Ectodermal cell (in vitro differentiated cells): ENCODE measurements around the gene ABCF3.

Experiments used
- H3K27ac ChIP-seq: 2 replicates; pipeline ENCODE4 v1.7.0; 2013; ENCODE audit warnings: mild to moderate bottlenecking, low read depth, low read length; ENCODE audit not compliant: insufficient read depth, poor library complexity, severe bottlenecking
- H3K27me3 ChIP-seq: 2 replicates; pipeline ENCODE4 v1.7.0; 2013; ENCODE audit warnings: mild to moderate bottlenecking, low read length; ENCODE audit not compliant: insufficient read depth, control insufficient read depth, poor library complexity, severe bottlenecking
- H3K36me3 ChIP-seq: one replicate; pipeline ENCODE4 v1.7.0; 2013; ENCODE audit warnings: low read length; ENCODE audit not compliant: control insufficient read depth, insufficient read depth
- H3K4me1 ChIP-seq: one replicate; pipeline ENCODE4 v1.7.0; 2013; ENCODE audit warnings: low read length; ENCODE audit not compliant: control insufficient read depth, insufficient read depth
- H3K4me3 ChIP-seq: 2 replicates; pipeline ENCODE4 v1.7.0; 2013; ENCODE audit warnings: low read depth, low read length, control low read depth; ENCODE audit not compliant: insufficient read depth
- H3K9me3 ChIP-seq: 2 replicates; pipeline ENCODE4 v1.7.0; 2013; ENCODE audit warnings: mild to moderate bottlenecking, low read length, moderate library complexity; ENCODE audit not compliant: control insufficient read depth
- WGBS, 2 experiments: methylation state at CpG; one replicate each; pipeline ENCODE4 v1.1.7; 2013; ENCODE audit warnings: missing lambda C conversion rate in 2 of 2; 5-methylcytosine and 5-hydroxymethylcytosine counted together

ABCF3 gene

DNA sequence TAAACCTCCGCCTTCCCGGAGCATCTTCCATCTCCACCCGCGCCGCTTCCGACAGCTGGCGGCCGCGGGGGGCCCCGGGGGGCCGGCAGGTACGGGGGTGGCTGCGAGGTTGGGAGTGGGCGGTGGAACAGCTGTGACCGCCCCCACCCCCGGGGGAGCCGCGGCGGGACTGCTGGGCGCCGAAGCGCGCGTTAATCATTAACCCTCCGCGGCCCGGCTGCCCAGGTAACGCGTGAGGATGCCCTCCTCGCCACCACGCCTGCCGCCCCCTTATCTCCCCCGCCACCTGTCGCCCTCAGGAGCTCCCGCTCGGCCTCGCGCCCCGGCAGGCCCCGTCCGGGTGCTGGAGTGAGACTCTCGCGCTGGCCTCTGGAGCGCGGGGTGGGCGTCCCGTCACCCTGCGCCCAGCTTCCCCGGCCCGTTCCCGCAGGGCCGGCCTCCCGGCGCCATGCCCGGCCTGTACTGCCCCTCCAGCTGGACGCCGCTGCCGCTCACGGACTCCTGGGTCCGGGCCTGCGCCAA is 44.1 kb downstream of the ABCF3 start:
- Histone ChIP-seq H3K9me3 (no peaks in the 10 kb centered on the region), H3K4me3 (peak overlapping the region; percentile 46), H3K4me1 (peaks cover 10% of the 10 kb centered on the region), H3K27ac (no peak overlapping the region), H3K27me3 (peaks cover 78% of the 10 kb centered on the region), H3K36me3 (no peaks in the 10 kb centered on the region)
- WGBS, 2 experiments, result 2 to 3% methylated on average over 61 of the region's 61 CpGs

DNA sequence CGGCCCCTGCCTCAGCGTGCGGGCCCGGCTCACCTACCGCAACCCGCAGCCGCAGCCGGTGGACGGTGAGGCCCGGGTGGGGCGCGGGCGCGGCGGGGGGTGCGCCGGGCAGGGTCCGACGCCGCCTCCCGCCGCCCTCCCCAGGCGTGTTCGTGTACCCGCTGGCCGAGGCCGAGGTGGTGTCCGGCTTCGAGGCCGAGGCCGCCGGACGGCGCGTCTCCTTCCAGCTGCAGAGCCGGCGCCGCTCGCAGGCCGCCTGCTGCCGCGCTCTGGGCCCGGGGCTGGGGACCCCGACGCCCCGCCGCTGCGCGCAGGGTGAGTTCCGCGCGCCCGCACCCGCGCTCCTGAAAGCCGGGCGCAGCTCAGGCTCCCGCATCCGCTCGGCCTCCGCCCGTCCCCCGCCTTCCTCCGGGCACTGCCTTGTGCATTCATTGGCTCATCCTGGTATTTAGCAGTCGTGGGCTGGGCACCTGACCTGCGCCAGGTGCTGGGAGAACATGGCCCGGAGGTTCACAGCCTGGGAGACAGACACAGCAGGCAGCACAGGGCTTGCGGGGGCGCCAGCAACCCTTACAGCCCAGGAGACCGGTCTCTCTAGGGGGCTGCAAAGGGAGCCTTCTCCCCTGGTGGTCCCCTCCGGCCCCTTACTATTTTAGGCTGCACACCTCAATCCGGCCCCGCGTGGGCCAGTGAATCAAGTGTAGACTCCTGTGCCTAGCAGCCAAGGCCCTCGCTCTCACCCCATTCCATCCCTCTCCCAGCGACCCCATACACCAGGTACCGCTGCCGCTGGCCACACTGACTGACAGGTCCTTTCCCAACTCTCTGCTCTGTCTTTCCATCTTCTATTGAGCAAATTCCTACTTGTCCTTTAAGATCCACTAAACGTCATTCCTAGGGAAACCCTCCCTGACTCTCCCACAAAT is 44.9 kb downstream of the ABCF3 start:
- H3K9me3 ChIP-seq, result no peaks in the 10 kb centered on the region
- no peaks in the 10 kb centered on the region for H3K36me3 ChIP-seq
- H3K4me3 ChIP-seq, result peak overlapping the region; percentile 46
- H3K27me3 ChIP-seq, result peaks cover 80% of the 10 kb centered on the region
- H3K4me1 ChIP-seq, result peaks cover 10% of the 10 kb centered on the region
- WGBS, 2 experiments, result 9% methylated on average over 79 of the region's 79 CpGs
- no peak overlapping the region for H3K27ac ChIP-seq

DNA sequence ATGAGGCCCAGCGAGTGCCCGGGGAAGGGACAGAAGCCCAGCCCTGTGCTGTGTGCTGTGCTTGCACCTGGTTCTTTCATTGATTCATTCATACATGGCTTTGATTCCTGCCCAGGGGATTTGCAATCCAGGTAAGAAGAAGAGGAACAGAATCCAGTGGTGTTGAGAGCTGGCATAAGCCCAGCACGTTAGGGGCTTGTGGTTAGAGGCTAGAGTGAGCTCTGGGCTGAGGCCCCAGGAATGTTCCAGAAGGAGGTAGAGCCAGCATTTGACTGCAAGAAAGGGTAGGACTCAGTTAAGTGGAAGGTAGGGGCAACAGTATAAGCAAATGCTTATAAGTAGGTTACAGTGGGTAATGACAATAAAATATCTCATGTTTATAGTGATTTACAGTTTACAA is 45.7 kb downstream of the ABCF3 start:
- WGBS, 2 experiments, result 63 to 71% methylated on average over 3 of the region's 3 CpGs
- H3K4me3 ChIP-seq, result no peak overlapping the region

DNA sequence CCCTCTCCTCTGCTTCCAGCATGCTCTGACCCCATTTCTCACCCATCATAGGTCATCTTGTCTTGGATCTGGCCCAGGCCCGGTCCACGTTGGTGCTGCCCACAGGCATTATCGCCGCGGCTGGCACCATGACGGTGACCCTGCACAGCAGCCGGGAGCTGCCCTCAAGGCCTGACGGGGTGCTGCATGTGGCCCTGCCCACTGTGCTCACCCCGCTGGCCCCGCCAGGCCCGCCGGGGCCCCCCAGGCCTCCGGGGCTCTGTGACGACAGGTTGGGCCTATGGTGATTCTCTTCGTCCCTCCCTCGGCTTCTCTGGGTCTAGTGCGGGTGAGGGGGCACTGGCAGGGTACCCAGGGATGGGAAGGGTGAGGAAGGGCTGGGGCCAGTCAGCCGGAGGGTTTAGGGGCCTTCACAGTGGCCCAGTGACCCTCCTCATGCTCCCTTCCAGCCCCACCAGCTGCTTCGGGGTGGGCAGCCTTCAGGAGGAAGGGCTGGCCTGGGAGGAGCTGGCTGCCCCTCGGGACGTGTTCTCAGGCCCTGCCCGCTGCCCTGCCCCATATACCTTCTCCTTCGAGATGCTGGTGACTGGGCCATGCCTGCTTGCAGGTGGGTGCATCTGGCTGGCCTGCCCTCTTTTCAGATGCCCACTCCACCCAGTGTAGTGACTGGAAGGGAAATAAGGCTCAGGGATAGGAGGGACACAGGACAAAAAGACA is 47.3 kb downstream of the ABCF3 start:
- no peaks in the 10 kb centered on the region for H3K36me3 ChIP-seq
- H3K27me3 ChIP-seq, result peaks cover 70% of the 10 kb centered on the region
- WGBS, 2 experiments, result 86 to 91% methylated on average over 23 of the region's 23 CpGs
- H3K27ac ChIP-seq, result no peak overlapping the region
- no peaks in the 10 kb centered on the region for H3K9me3 ChIP-seq
- no peak overlapping the region for H3K4me3 ChIP-seq
- peaks cover 10% of the 10 kb centered on the region for H3K4me1 ChIP-seq

More for the DNA sequence above, 45.7 kb downstream of the ABCF3 start:
- peaks cover 10% of the 10 kb centered on the region for H3K4me1 ChIP-seq
- H3K27me3 ChIP-seq, result peaks cover 80% of the 10 kb centered on the region
- H3K36me3 ChIP-seq, result no peaks in the 10 kb centered on the region
- no peak overlapping the region for H3K27ac ChIP-seq
- H3K9me3 ChIP-seq, result no peaks in the 10 kb centered on the region

DNA sequence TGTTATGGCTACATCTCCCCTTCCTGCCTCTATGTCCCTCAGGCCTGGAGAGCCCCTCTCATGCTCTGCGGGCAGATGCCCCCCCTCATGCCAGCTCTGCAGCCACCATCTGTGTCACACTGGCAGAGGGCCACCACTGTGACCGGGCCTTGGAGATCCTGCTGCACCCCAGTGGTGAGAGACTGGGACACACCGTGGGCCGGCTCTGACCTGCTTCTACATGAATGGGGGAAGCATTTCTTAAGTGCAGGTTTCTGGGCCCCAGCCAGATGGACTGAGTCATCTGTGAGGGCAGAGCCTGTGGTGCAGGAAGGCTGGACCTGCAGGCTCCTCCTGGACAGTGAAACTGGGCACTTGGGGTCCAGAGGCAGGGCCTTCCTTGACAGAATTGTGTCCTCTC is 48.2 kb downstream of the ABCF3 start:
- Histone ChIP-seq H3K4me1 (peaks cover 7% of the 10 kb centered on the region), H3K27ac (no peak overlapping the region), H3K4me3 (no peak overlapping the region), H3K9me3 (no peaks in the 10 kb centered on the region), H3K27me3 (peaks cover 60% of the 10 kb centered on the region), H3K36me3 (no peaks in the 10 kb centered on the region)
- WGBS, 2 experiments, result 58 to 65% methylated on average over 4 of the region's 4 CpGs

DNA sequence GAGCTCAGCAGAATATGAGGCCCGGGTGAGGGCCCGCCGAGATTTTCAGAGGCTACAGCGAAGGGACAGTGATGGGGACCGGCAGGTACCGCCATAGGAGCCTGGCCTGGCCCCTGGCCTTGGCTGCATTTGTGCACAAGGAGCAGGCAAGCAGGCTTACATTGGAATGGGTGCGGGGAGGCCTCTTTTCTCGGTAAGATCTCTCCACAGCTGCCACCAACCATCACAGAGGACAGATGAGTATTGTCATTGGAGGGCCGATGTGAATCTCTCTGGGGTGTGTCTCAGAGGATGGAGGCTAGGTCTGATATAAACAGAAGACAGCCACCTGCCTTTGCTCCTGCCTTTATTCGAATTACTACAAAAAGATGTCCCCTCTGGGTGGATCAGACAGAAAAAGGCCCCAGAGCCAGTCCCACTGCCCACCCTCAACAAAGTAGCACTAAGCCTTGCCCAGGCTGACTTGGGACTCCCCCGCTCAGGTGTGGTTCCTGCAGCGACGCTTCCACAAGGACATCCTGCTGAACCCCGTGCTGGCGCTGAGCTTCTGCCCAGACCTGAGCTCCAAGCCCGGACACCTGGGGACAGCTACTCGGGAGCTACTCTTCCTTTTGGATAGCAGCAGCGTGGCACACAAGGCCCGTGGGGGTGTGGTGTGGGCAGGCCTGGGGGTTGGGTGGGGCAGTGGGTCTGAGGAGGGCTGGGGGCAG is 48.8 kb downstream of the ABCF3 start:
- no peaks in the 10 kb centered on the region for H3K36me3 ChIP-seq
- H3K4me1 ChIP-seq, result peaks cover 3% of the 10 kb centered on the region
- H3K27ac ChIP-seq, result no peak overlapping the region
- H3K9me3 ChIP-seq, result no peaks in the 10 kb centered on the region
- peaks cover 54% of the 10 kb centered on the region for H3K27me3 ChIP-seq
- WGBS, 2 experiments, result 90 to 91% methylated on average over 19 of the region's 19 CpGs
- no peak overlapping the region for H3K4me3 ChIP-seq

DNA sequence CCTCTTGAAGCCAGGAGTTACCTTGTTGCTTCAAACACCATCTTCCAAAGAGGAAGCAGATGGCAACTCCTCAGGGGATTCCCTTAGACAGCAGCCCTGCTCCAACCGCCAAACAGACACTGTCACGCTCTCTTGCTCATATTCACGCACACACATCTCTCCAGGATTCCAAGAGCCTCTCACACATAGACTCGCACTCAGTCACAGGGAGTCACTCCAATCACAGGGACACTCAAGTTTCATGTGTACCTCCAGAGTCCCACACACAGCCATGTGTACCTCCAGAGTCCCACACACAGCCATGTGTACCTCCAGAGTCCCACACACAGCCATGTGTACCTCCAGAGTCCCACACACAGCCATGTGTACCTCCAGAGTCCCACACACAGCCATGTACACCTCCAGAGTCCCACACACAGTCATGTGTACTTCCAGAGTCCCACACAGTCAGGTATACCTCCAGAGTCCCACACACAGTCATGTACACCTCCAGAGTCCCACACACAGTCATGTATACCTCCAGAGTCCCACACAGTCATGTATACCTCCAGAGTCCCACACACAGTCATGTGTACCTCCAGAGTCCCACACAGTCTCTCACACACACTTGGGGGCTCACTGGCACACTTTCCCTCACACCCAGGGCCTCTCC is 49.5 kb downstream of the ABCF3 start:
- no peaks in the 10 kb centered on the region for H3K9me3 ChIP-seq
- H3K36me3 ChIP-seq, result no peaks in the 10 kb centered on the region
- WGBS, 2 experiments, result 89 to 92% methylated on average over 4 of the region's 4 CpGs
- H3K27me3 ChIP-seq, result peaks cover 47% of the 10 kb centered on the region
- H3K4me3 ChIP-seq, result no peak overlapping the region
- H3K4me1 ChIP-seq, result no peaks in the 10 kb centered on the region
- H3K27ac ChIP-seq, result no peak overlapping the region

DNA sequence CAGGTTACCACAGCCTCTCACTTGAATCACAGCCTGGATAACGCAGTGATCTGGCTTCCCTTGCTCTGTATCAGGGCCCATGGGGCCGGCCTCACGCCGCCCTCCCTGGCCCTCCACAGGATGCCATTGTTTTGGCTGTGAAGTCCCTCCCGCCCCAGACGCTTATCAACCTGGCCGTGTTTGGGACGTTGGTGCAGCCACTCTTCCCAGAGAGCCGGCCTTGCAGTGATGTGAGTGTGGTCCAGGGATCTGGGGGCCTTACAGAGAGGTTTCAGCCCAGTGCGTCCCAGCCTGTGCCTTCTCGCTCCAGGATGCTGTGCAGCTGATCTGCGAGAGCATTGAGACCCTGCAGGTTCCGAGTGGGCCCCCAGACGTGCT is 50.0 kb downstream of the ABCF3 start:
- WGBS, 2 experiments, result 44 to 47% methylated on average over 14 of the region's 14 CpGs
- peaks cover 42% of the 10 kb centered on the region for H3K27me3 ChIP-seq
- H3K4me1 ChIP-seq, result no peaks in the 10 kb centered on the region
- no peaks in the 10 kb centered on the region for H3K9me3 ChIP-seq
- no peak overlapping the region for H3K27ac ChIP-seq
- no peaks in the 10 kb centered on the region for H3K36me3 ChIP-seq
- H3K4me3 ChIP-seq, result no peak overlapping the region

DNA sequence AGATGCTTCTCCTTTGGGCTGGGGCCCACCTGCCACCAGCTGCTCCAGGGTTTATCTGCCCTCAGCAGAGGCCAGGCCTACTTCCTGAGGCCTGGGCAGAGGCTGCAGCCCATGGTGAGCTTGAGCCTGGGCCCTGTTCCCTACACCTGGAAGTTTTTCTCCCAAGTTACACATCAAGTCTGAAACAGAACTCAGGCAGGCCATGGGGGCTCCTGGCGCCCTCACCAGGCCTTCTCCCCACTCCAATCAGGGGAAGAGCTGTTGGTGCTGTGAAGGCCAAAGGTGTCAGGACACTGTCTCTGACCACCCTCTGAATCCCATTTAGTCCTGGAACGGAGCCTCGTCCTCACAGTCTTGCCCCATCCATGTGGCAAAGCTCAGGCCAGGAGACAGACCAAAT is 50.6 kb downstream of the ABCF3 start:
- H3K27me3 ChIP-seq, result peaks cover 36% of the 10 kb centered on the region

More for the DNA sequence above, 50.6 kb downstream of the ABCF3 start:
- Histone ChIP-seq H3K4me1 (no peaks in the 10 kb centered on the region), H3K36me3 (no peaks in the 10 kb centered on the region), H3K9me3 (no peaks in the 10 kb centered on the region), H3K4me3 (no peak overlapping the region), H3K27ac (no peak overlapping the region)
- WGBS, 2 experiments, result 83 to 85% methylated on average over 3 of the region's 3 CpGs
